GM13976 (cell line): Measurements from ENCODE around the gene TNS1.

ENCODE experiments used
- DNase-seq: peaks from one replicate; pipeline ENCODE4 v3.0.0; 2012; ENCODE audit warnings: low spot score
- in situ Hi-C: fragments of 300-500 bp; cut with MboI; formaldehyde crosslinking; loops from one replicate; pipeline ENCODE4 v1.12.0; 2022; ENCODE audit warnings: low sequenced_read_pairs, mixed read lengths, inconsistent platforms; ENCODE audit not compliant: unreplicated experiment
- TF ChIP-seq, protein P1 (sequence below): IDR thresholded peaks from 2 replicates; pipeline ENCODE4 v1.5.1; 2012; ENCODE audit warnings: borderline replicate concordance, mild to moderate bottlenecking; ENCODE audit not compliant: insufficient read depth; ENCODE audit errors: extremely low read depth, missing control alignments, control extremely low read depth

TNS1 gene

DNA sequence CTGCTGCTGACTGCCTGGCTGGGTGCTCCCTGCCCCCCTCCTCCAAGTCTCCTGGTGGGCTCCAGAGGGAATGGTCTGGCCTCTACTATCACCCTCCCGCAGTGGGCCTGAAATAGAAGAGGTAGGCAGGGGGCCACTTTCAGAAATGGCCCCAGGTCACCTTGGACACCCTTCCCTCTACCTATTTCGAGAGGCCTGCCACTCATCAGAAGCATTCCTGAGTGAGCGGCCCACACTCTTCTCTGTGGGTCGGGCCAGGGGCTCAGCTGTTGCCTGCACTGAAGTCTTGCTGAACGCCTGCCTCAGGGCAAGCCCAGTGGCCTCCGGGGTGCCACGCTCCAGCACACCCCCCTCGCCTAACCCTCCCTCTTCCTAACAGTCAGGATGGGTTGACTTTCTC, 124.9 kb downstream of the TNS1 start:
- TF ChIP-seq, protein P1, sequence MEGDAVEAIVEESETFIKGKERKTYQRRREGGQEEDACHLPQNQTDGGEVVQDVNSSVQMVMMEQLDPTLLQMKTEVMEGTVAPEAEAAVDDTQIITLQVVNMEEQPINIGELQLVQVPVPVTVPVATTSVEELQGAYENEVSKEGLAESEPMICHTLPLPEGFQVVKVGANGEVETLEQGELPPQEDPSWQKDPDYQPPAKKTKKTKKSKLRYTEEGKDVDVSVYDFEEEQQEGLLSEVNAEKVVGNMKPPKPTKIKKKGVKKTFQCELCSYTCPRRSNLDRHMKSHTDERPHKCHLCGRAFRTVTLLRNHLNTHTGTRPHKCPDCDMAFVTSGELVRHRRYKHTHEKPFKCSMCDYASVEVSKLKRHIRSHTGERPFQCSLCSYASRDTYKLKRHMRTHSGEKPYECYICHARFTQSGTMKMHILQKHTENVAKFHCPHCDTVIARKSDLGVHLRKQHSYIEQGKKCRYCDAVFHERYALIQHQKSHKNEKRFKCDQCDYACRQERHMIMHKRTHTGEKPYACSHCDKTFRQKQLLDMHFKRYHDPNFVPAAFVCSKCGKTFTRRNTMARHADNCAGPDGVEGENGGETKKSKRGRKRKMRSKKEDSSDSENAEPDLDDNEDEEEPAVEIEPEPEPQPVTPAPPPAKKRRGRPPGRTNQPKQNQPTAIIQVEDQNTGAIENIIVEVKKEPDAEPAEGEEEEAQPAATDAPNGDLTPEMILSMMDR, result no peak
- DNase-seq, result no peak
- in situ Hi-C loops, result loop anchor here (25.0 kb wide), 1 partner anchor 91 kb away; no protein-coding TSS in a partner anchor

DNA sequence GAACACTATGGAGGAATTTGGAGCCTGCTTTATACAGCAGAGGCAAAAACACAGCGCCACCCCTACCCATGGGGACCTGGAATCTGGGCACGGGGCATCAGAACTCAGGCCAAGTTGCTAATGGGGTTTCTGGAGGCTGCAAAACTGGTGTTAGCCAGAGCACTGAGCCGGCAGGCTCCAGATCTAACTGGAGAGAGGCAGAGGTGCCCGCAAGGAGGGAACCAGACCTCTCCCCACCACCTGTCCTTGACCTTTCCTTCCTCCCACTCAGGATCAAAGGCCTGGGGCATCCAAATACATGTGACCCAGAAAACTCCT, 126.6 kb downstream of the TNS1 start:
- in situ Hi-C loops, result loop anchor here (25.0 kb wide), 1 partner anchor 89 kb away; no protein-coding TSS in a partner anchor
- TF ChIP-seq, protein P1, result no peak
- DNase-seq, result no peak

DNA sequence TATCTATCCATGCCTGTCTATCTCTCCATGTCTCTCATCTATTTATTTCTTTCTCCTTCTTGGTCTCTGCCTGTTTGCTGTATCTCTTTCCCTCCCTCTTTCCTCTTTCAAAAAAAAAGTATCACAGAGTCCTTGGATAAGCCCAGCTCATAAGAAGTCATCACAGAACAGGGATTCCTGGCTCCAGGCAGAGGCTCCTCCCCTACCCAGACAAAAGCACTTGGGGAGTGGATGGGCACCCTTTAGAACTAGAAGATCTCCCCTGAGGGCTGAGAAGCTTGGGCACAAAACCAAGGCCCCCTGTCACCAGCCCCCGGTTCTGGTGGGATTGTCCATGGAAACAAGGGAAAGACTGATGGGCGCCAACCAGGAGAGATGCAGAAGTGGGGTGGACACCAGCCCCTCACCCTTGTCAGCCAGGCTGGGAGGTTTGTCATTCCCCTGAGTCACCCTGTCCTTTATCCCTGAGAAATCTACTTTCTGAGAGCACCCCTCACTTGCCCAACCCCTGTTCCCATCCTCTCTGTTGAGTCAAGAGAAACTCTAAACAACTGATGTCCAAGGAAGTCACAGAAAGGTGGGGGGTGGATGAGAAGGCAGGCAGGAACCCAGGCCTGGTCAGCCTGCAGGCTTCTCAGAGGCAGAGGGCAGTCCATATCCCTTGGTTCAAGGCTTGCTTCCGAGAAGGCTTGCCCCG, 127.1 kb downstream of the TNS1 start:
- TF ChIP-seq, protein P1, result no peak
- DNase-seq, result no peak
- in situ Hi-C loops, result loop anchor here (25.0 kb wide), 1 partner anchor 88 kb away; no protein-coding TSS in a partner anchor

DNA sequence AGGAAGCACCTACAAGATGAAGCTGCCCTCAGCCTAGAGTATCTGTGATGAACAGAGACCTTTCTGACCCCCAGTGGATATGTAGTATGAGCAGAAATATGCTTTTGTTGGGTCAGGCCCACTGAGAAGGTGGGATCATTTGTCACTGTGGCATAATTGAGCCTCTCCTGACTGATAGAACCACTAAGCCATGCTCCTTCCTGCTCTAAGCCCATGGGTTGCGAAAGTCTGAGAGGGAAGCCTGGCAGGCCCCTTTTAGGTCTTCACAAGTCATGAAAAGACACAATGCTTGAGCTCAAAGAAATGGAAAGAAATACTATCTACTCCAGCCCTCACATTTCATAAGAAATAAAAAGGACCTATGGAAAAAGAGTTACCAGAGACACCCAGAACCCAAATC, 127.7 kb downstream of the TNS1 start:
- TF ChIP-seq, protein P1, result no peak
- in situ Hi-C loops, result loop anchor here (25.0 kb wide), 1 partner anchor 88 kb away; no protein-coding TSS in a partner anchor
- no peak for DNase-seq

DNA sequence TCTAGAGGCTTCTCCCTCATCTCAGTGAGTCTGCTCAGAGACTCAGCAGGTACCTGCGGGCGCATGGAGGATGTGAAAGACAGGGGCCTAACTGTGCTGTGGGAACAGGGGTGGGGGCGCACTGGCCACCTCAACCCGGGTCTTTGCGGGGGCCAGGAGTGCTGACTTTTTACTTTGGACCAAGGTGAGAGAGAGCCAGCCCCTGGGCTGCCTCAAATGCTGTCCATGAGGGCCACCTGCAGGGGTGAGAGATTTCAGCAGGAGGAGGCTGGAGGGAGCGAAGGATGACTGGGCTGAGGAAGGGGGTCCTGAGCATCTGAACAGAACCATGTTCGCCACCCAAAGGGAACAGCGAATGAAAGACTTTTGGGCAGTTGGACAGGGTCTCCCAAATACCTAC, 129.4 kb downstream of the TNS1 start:
- TF ChIP-seq, protein P1, result no peak
- in situ Hi-C loops, result no loop called here
- DNase-seq, result no peak

DNA sequence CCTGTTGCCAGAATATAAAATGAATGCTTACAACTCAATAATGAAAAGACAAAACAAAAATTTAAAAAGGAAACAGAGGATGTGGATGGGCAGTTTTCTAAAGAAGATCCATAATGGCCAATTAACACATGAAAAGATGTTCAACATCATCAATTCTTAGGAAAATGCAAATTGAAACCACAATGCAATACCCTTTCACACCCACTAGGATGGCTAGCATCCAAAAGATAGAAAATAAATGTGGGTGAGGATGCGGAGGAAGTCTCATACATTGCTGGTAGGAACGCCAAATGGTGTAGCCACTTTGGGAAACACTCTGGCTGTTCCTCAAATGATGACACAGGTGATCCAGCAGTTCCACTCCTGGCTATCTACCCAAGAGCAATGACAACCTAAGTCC, 130.5 kb downstream of the TNS1 start:
- TF ChIP-seq, protein P1, result no peak
- no peak for DNase-seq
- in situ Hi-C loops, result no loop called here
